ENCODE measurements around the gene TAOK1. TPM values are rescaled to one million over a fixed set of nuclear protein-coding genes. Genes with fewer than 3 reads are reported as not detected.

TAOK1 gene
- total and polyA plus RNA-seq, 2 of the 13 experiments (the other 11 are each of a cell fraction or from before 2014, with no cell fraction given) = 14.1 to 23.0 TPM

- TF ChIP-seq NR0B2 (CRISPR knock-in tag; IDR thresholded peaks at IDR 0.05) (no peak), ZNF781 (CRISPR knock-in tag; IDR thresholded peaks at IDR 0.05; ENCODE audit: borderline replicate concordance, not compliant biosample characterization) (no peak), HINFP (CRISPR knock-in tag; IDR thresholded peaks at IDR 0.05; ENCODE audit: low read depth) (no peak), PCBP1 (IDR thresholded peaks at IDR 0.05; ENCODE audit: borderline replicate concordance, low read depth, low read length) (0 out of 2 replicates have a peak, but pooled peaks have one; percentile 27), CEBPG (CRISPR knock-in tag; IDR thresholded peaks at IDR 0.05) (0 out of 2 replicates have a peak, but pooled peaks have one; percentile 35), FOXA3 (CRISPR knock-in tag; IDR thresholded peaks at IDR 0.05) (peak; percentile 45; the same call in 1 of the 2 replicates), SNAI1 (CRISPR knock-in tag; IDR thresholded peaks at IDR 0.05; ENCODE audit: borderline replicate concordance) (no peak), KMT2B (CRISPR knock-in tag; IDR thresholded peaks at IDR 0.05) (no peak), TOPORS (CRISPR knock-in tag; IDR thresholded peaks at IDR 0.05) (no peak), THAP8 (CRISPR knock-in tag; IDR thresholded peaks at IDR 0.05; ENCODE audit: borderline replicate concordance) (no peak), ZNF567 (CRISPR knock-in tag; IDR thresholded peaks at IDR 0.05; ENCODE audit: borderline replicate concordance) (no peak), GATAD1 (CRISPR knock-in tag; IDR thresholded peaks at IDR 0.05) (0 out of 2 replicates have a peak, but pooled peaks have one; percentile 17), SP1 (IDR thresholded peaks at IDR 0.05) (no peak), SP1 (CRISPR knock-in tag; IDR thresholded peaks at IDR 0.05) (no peak), ZNF138 (CRISPR knock-in tag; IDR thresholded peaks at IDR 0.05; ENCODE audit: low read depth) (no peak), ZNF446 (CRISPR knock-in tag; IDR thresholded peaks at IDR 0.05) (0 out of 2 replicates have a peak, but pooled peaks have one; percentile 31), ELF3 (CRISPR knock-in tag; IDR thresholded peaks at IDR 0.05) (peak; percentile 22; the same call in 1 of the 2 replicates), ETV5 (CRISPR knock-in tag; IDR thresholded peaks at IDR 0.05; ENCODE audit: borderline replicate concordance) (no peak), PCBP2 (optimal IDR thresholded peaks at IDR 0.05; ENCODE audit: low read depth, low read length, poor library complexity, severe bottlenecking) (peak; percentile 69)
Observed at GRCh38 chr17:29390851-29391631, 878 bp downstream of the TAOK1 start (continued).

Data from HepG2 (cell line).